GM18511 (cell line): Measurements from ENCODE around the gene CD28.
A peak's percentile ranks its signal among the peaks of the same experiment; 100 is the strongest.
"Not testable (repeated sequence)": the region's sequence is repeated elsewhere in the genome, so short reads cannot be mapped to it uniquely, and the experiment has no call there.

Experiments
- ATAC-seq: cut with Tn5 transposase; IDR thresholded peaks from one replicate; pipeline ENCODE4 v1.9.1; 2021; ENCODE audit warnings: mild to moderate bottlenecking, moderate library complexity; ENCODE audit not compliant: unreplicated experiment

CD28 gene

DNA sequence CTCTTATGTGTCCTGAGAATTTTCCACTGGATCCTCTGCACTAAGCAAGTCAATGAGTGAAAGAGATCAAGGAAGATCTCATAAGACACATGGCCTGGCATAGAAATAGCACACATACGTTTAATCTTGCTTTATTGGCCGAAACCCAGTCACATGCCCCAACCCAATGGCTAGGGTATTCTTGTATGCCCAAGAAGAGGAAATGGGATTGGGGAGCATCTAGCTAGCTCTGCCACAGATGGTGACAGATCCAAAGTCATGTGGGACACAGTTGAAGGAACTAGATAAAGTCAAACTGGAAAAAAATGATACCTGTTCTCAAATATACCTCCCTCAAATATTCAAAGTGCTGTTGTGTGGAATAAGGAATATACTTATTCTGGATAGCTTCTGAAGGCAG lies 74.7 kb downstream of the CD28 start:
- no peak for ATAC-seq

DNA sequence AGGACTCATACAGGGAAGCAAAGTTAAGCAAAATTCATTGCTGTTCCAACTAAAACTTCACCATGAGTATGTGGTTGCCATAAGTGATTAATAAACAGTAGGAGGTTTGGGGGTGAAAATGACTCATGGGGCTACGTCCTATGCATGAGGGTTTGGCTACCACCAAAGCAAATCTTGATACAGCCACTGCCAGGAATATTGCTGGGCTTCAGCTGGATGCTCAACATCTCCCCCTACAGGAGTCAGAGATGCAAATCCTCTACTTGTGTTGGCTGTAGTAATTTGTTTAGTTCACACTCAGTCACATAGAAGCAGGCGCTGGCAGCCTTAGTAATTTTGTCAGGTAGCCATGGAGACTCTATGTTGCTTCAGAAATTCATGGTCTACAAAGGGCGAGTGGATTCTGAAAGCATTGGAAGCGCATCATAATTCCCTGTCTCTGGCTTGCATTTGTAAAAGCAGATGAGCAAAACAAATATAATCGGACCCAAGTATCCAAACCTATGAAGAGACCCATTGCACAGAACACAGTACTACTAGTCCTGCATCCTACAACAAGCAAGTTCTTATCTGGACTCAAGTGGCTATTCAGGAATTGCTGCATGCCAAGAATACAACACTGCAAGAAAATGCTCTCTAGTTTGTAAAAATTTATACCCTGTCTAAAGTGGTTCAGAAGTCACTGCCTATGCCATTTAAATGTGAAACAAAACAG lies 76.0 kb downstream of the CD28 start:
- peak; percentile 59 for ATAC-seq

DNA sequence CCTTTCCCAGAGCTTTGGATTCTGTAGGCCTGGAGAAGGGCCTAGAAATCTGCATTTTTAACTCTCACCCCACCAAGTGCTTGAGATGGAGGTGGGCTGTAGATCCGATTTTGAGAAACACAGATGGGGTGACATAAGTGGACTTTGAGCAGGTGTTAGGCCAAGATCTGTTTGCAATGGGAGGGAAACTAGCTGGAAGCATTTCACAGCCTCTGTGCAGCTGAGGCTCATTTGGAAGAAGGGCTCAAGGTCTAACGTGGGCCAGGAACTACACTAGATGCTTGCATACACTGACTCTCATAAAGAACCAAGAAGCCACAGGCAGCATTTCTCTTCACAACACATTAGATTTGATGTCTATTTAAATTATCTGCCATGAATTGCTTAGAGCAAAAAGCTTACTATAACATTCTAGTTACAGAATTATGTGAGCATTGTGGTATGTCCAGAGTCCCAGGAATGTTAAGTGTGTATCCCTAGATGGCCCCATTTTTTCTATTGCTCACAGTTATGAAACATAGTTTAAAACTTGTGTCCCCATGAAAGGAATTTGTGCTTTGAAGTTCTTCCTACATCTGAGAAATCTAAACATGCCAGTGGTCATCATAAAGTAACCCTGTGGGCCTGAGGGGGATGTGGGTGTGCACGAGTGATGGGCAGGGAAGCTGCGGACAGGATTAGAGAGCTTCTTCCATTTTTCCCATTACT lies 77.2 kb downstream of the CD28 start:
- no peak for ATAC-seq

DNA sequence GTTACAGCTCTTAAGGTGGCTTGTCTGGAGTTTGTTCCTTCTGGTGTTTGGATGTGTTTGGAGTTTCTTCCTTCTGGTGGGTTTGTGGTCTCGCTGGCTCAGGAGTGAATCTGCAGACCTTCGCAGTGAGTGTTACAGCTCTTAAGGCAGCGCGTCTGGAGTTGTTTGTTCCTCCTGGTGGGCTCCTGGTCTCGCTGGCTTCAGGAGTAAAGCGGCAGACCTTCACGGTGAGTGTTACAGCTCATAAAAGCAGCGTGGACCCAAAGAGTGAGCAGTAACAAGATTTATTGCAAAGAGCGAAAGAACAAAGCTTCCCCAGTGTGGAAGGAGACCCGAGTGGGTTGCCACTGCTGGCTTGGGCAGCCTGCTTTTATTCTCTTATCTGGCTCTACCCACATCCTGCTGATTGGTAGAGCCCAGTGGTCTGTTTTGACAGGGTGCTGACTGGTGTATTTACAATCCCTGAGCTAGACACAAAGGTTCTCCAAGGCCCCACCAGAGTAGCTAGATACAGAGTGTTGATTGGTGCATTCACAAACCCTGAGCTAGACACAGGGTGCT lies 78.4 kb downstream of the CD28 start:
- ATAC-seq, result not testable (repeated sequence)

DNA sequence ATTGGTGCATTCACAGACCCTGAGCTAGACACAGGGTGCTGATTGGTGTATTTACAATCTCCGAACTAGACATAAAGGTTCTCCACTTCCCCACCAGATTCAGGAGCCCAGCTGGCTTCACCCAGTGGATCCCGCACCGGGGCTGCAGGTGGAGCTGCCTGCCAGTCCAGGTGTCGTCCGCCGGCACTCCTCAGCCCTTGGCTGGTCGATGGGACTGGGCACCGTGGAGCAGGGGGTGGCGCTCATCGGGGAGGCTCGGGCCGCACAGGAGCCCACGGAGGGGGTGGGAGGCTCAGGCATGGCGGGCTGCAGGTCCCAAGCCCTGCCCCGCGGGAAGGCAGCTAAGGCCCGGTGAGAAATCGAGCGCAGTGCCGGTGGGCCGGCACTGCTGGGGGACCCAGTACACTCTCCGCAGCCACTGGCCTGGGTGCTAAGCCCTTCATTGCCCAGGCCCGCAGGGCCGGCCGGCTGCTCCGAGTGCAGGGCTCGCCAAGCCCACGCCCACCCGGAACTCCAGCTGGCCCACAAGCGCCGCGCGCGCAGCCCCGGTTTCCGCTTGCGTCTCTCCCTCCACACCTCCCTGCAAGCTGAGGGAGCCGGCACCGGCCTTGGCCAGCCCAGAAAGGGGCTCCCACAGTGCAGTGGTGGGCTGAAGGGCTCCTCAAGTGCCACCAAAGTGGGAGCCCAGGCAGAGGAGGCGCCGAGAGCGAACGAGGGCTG lies 79.1 kb downstream of the CD28 start:
- not testable (repeated sequence) for ATAC-seq

DNA sequence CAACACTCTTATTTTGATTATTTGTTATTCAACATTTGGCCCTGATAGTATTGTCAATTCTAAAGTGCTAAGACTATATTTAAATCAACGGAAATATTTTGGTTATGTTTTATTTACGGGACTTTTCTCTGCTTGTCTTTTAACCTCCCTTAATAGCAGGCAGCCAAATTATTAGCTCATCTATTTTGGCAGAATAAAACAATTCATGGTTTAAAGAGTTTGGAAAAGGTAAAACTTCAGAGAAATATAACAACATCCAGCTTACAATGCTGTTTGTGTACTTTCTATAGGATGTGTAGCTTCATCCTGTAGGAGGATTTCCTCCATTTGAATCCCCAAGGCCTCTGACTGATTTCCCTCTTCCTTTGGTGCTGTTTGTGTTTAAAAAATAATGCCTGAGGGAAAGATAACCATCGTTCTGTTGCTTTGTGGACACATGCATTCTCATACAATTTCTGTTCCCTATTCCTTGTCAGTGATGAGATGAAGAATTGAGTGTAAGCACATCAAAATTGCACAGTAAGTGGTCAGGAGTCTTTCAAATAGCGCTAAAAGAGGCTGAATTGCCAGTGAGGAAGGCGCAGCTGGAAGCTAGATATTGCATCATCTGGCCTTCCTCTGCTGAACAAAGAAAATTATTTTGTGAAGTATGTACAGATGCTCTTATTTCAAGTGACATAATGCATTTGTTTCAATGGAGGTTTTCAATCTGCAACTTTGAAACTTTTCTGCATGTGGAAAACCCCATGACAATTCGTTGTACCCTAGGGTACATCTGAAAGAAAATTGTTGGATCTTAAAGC lies 80.3 kb downstream of the CD28 start:
- ATAC-seq, result no peak

DNA sequence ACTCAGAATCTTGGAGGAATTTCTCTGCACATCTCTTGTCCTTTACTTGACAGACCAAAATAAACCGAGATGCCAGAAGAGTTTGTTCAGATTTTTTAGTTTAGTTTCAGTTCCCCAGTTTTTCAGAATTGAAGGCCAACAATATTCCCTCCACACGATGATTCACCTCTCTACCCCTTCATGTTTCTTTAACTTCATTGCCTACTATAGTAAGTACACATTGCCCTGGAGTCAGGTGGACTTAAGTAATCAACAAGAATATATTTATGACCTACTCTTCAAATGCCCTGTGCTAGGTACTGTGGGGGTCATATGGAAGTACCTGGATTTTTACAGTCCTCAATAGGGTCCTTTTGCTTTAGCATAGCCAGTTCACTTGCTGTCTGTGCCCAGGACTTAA lies 81.5 kb downstream of the CD28 start:
- no peak for ATAC-seq
